Measurements from ENCODE around the gene APOBR. TPM values are rescaled to one million over a fixed set of nuclear protein-coding genes. Genes with fewer than 3 reads are reported as not detected.

The APOBR gene
- total RNA-seq, 2 experiments from 2014 or later, result 0.47 to 3.4 TPM

DNA sequence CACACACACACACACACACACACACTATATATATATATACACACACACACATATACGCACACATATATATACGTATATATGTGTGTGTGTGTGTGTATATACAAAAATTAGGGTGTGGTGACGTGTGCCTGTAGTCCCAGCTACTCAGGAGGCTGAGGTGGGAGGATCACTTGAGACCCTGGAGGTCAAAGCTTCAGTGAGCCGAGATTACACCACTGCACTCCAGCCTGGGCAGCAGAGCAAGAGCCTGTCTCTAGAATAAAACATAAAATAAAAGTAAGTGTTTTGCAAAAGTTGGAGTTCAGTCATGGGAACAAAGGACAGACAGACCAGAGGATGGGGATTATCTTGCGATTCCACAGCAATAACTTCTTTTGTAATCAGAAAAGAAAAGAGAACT, 33.5 kb downstream of the APOBR start:
- BruUV-seq (replicated peaks), result no TSS peak
- Histone ChIP-seq H2AFZ (ENCODE audit: low read length) (no peak overlapping the region), H3K4me1 (ENCODE audit: insufficient read depth, low read length, poor library complexity, severe bottlenecking) (peaks cover 7% of the 10 kb centered on the region), H3K9me2 (ENCODE audit: insufficient read depth, low read length) (no peaks in the 10 kb centered on the region), H4K20me1 (ENCODE audit: insufficient read depth, low read length) (no peaks in the 10 kb centered on the region), H3K79me2 (ENCODE audit: insufficient read depth, low read depth, low read length) (no peaks in the 10 kb centered on the region), H3K4me3 (ENCODE audit: low read depth, low read length, poor library complexity, severe bottlenecking) (no peak overlapping the region), H3K36me3 (ENCODE audit: insufficient read depth, low read length) (no peaks in the 10 kb centered on the region), H3K9me3 (ENCODE audit: low read length) (no peaks in the 10 kb centered on the region), H3K4me2 (ENCODE audit: low read length) (no peak overlapping the region), H3K27ac (ENCODE audit: low read depth, low read length, poor library complexity, severe bottlenecking) (no peak overlapping the region)
- TF ChIP-seq, protein P1, sequence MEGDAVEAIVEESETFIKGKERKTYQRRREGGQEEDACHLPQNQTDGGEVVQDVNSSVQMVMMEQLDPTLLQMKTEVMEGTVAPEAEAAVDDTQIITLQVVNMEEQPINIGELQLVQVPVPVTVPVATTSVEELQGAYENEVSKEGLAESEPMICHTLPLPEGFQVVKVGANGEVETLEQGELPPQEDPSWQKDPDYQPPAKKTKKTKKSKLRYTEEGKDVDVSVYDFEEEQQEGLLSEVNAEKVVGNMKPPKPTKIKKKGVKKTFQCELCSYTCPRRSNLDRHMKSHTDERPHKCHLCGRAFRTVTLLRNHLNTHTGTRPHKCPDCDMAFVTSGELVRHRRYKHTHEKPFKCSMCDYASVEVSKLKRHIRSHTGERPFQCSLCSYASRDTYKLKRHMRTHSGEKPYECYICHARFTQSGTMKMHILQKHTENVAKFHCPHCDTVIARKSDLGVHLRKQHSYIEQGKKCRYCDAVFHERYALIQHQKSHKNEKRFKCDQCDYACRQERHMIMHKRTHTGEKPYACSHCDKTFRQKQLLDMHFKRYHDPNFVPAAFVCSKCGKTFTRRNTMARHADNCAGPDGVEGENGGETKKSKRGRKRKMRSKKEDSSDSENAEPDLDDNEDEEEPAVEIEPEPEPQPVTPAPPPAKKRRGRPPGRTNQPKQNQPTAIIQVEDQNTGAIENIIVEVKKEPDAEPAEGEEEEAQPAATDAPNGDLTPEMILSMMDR (conservative IDR thresholded peaks at IDR 0.05; ENCODE audit: low read length), result no peak
- no peak for TF ChIP-seq EZH2phosphoT487 (IDR thresholded peaks at IDR 0.05; ENCODE audit: borderline replicate concordance, low read depth, low read length)
- ChIA-PET CTCF (ENCODE audit: unreplicated experiment) (no interaction called here), POLR2A (no interaction called here)
- DNase-seq (ENCODE audit: low spot score), result no peak
- intact Hi-C loops (cut with micrococcal nuclease; ENCODE audit: unreplicated experiment), result no loop called here

DNA sequence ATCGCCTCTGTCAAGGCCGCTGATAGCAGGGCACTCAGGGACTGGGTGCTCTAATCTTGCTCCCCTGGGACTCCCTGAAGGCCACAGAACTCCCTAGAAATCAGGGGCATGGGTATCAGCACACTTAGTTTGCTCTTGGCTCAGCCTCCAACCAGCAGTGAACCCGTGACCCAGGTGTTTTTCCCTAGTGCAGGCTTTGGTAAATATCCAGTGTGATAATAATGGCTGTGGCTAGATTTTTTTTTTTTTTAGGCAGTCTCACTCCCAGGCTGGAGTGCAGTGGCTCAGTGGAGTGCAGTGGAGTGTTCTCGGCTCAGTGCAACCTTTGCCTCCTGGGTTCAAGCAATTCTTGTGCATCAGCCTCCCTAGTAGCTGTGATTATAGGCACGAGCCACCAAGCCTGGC, 34.0 kb downstream of the APOBR start:
- no peak for DNase-seq (ENCODE audit: low spot score)
- BruUV-seq (replicated peaks), result no TSS peak
- ChIA-PET POLR2A (interaction anchor here (1.3 kb wide), 1 partner anchor 13 kb away, joined by 6 read pairs; no protein-coding TSS in a partner anchor), CTCF (ENCODE audit: unreplicated experiment) (no interaction called here)
- H4K20me1 ChIP-seq (ENCODE audit: insufficient read depth, low read length), result no peaks in the 10 kb centered on the region
- H3K9me3 ChIP-seq (ENCODE audit: low read length), result no peaks in the 10 kb centered on the region
- H3K4me3 ChIP-seq (ENCODE audit: low read depth, low read length, poor library complexity, severe bottlenecking), result no peak overlapping the region
- no peak overlapping the region for H2AFZ ChIP-seq (ENCODE audit: low read length)
- intact Hi-C loops (cut with micrococcal nuclease; ENCODE audit: unreplicated experiment), result no loop called here
- no peak overlapping the region for H3K4me2 ChIP-seq (ENCODE audit: low read length)
- H3K9me2 ChIP-seq (ENCODE audit: insufficient read depth, low read length), result no peaks in the 10 kb centered on the region
- no peaks in the 10 kb centered on the region for H3K36me3 ChIP-seq (ENCODE audit: insufficient read depth, low read length)
- peaks cover 4% of the 10 kb centered on the region for H3K4me1 ChIP-seq (ENCODE audit: insufficient read depth, low read length, poor library complexity, severe bottlenecking)
- H3K27ac ChIP-seq (ENCODE audit: low read depth, low read length, poor library complexity, severe bottlenecking), result no peak overlapping the region
- no peak for TF ChIP-seq EZH2phosphoT487 (IDR thresholded peaks at IDR 0.05; ENCODE audit: borderline replicate concordance, low read depth, low read length)
- TF ChIP-seq, protein P1 (conservative IDR thresholded peaks at IDR 0.05; ENCODE audit: low read length), result no peak
- no peaks in the 10 kb centered on the region for H3K79me2 ChIP-seq (ENCODE audit: insufficient read depth, low read depth, low read length)

DNA sequence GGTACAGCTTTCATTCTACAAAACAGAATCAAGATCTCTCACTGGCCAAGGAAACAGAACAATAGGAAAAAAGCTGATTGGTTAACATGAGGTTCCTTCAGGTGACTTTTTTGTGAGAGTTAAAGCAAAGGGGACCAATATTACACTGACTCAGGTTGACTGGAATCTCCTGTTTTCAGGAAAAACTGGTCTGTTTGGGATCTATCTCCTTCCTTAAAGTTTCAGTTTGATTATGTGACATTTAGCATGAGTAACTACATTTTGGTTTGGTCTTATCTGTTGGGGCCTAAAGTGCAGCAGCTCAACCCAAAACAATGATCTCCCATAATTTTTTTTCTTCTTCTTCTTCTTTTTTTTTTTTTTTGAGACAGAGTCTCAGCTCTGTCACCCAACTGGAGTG, 34.7 kb downstream of the APOBR start:
- ChIA-PET CTCF (ENCODE audit: unreplicated experiment) (no interaction called here), POLR2A (interaction anchor here (1.3 kb wide), 1 partner anchor 13 kb away, joined by 6 read pairs; no protein-coding TSS in a partner anchor)

More for the DNA sequence above, 34.7 kb downstream of the APOBR start:
- H3K36me3 ChIP-seq (ENCODE audit: insufficient read depth, low read length), result no peaks in the 10 kb centered on the region
- no peak overlapping the region for H2AFZ ChIP-seq (ENCODE audit: low read length)
- BruUV-seq (replicated peaks), result no TSS peak
- no peaks in the 10 kb centered on the region for H3K79me2 ChIP-seq (ENCODE audit: insufficient read depth, low read depth, low read length)
- no peaks in the 10 kb centered on the region for H3K9me3 ChIP-seq (ENCODE audit: low read length)
- no peak overlapping the region for H3K4me2 ChIP-seq (ENCODE audit: low read length)
- intact Hi-C loops (cut with micrococcal nuclease; ENCODE audit: unreplicated experiment), result no loop called here
- H3K27ac ChIP-seq (ENCODE audit: low read depth, low read length, poor library complexity, severe bottlenecking), result no peak overlapping the region
- no peak for DNase-seq (ENCODE audit: low spot score)
- H3K9me2 ChIP-seq (ENCODE audit: insufficient read depth, low read length), result no peaks in the 10 kb centered on the region
- no peak for TF ChIP-seq EZH2phosphoT487 (IDR thresholded peaks at IDR 0.05; ENCODE audit: borderline replicate concordance, low read depth, low read length)
- TF ChIP-seq, protein P1 (conservative IDR thresholded peaks at IDR 0.05; ENCODE audit: low read length), result no peak
- no peak overlapping the region for H3K4me3 ChIP-seq (ENCODE audit: low read depth, low read length, poor library complexity, severe bottlenecking)
- peaks cover 4% of the 10 kb centered on the region for H3K4me1 ChIP-seq (ENCODE audit: insufficient read depth, low read length, poor library complexity, severe bottlenecking)
- no peaks in the 10 kb centered on the region for H4K20me1 ChIP-seq (ENCODE audit: insufficient read depth, low read length)

Data from OCI-LY7 (cell line).